ENCODE measurements around the gene ADH1C.
"Not testable (repeated sequence)": the region's sequence is repeated elsewhere in the genome, so short reads cannot be mapped to it uniquely, and the experiment has no call there.

Gene ADH1C

DNA sequence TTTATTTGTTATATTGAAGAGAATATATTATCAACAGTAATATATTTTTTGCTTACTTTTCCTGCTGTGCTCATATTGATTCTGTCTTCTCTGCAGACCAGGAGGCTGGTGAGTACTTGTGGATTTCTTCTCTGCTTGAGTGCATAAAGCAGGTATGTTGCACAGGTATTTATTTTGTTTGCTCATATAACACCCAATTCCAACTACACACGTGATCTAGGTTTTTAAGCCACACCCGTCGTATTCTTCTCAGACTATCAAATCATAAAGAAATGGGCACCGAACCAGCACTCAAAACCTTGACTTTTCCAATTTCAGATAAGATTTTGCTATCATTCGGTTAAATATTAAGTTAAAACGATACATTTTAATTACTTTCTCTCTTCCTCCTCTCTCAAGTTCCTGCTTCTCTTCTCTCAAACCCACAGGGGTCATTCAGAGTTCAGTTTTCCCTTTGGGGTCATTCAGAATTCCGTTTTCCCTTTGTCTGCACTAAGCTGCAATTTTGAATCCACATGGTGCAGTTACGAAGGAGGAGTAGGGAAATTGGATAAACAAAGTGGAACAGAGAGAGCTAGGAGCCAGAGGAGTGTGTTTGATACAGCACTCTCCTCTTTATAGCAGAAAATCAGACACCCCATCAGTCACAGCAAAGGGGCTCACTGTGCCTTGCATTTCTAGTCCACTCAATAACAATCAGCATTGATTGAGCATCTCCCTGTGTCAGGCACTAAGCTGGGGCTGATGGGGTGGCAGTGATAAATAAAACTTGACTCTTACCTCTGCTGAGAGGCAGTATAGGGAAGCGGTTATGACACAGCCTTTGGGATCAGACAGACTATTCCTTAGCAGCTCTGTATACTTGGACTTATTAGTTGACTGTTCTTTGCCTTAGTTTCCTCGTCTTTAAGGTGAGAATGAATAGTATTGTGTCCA is at the start of gene ADH1C:
ADH1C (minus strand) TSS at position 145 of the 936 bp plus-strand sequence; CDS start at position 74, 71 bp downstream.
- no peak for DNase-seq (ENCODE audit: low spot score)

DNA sequence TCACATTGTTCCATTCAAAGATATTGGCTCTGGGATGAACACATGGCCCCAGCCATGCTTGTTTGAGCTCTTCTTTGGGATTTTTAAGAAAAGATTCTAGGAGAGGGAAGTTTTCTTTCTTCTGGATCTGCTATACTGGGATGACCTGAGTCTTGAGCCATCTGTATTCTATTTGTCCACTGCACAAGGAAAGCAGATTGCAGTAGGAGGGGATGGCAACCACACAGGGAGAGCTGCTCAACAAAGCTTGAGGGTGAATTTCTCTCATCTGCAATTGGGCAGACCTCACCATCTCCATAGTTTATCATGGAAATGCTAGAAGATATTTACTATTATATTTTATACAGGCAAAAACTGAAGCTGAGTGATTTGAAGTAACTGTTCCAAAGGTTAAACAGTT is 48.3 kb upstream of the ADH1C start:
- no peak for DNase-seq (ENCODE audit: low spot score)

DNA sequence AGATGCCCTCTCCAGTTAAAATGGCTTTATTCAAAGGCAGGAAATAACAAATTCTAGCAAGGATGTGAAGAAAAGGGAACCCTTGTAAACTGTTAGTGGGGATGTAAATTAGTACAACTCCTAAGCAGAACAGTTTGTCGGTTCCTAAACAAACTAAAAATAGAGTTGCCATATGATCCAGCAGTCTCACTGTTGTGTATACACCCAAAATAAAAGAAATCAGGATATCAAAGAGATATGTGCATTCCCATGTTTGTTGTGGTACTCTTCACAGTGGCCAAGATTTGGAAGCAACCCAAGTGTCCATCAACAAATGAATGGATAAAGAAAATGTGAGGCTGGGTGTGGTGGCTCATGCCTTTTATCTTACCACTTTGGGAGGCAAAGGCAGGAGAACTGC is 46.5 kb upstream of the ADH1C start:
- no peak for DNase-seq (ENCODE audit: low spot score)

DNA sequence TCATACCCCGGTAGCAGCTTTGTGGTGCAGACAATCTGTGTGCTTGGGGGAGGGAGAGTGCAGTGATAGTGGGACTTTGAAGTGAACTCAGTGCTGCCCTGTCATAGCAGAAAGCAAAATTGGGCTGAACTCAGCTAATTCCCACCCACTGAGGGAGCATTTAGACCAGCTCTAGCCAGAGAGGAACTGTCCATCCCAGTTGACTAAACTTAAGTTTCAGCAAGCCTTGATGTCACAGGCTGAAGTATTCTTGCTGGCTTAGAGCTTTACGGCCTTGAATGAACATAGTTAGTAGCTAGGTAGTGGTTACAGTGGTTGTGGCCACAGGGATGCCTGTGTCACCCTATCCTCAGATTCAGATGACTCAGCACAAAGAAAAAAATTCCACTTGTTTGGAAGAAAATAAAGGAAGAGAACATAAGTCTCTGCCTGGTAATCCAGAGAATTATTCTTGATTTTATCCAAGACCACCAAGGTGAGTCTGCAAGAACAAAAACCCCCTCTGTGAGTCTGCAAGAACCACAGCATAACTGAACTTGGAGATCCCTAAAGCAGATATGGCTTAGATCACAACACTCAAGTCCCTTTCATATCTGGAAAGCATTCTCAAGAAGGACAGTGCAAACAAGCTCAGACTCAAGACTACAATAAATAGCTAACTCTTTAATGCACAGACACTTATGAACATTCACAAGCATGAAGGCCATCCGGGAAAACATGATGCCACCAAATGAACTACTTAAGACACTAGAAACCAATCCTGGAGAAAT is 43.2 kb upstream of the ADH1C start:
- DNase-seq (ENCODE audit: low spot score): no peak

DNA sequence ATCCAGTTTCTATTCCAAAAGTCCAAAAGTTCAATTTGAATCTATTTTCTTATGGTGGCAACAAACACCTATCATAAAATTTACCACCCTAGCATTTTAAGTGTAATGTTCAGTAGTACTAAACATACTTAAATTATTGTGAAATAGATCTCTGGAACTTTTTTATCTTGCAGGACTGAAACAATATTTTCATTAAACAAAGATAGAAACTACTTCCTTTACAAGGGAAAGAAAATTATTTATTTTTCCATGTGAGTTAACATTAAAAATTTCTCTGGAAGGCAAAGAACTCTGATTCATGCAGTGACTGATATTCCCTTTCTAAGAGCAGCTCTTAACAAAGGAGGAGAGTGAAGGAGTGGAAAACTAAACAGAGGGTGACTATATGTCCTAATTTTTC is 42.4 kb upstream of the ADH1C start:
- no peak for DNase-seq (ENCODE audit: low spot score)

DNA sequence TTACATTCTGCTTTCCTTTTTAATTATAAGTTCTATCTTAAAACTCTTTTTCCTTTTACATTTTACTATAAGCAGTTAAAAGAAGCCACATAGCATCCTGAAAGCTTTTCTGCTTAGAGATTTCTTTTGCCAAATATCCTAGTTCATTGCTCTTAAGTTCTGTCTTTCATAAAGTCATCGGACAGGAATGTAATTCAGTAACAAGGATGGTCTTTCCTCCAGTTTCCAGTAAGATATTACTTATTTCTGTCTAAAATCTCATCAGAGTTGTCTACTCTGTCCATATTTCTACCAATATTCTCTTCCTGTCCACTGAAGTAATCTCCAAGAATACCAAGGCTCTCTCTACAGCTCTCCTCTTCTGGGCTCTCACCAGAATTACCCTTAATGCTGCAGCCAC is 37.5 kb upstream of the ADH1C start:
- no peak for DNase-seq (ENCODE audit: low spot score)

DNA sequence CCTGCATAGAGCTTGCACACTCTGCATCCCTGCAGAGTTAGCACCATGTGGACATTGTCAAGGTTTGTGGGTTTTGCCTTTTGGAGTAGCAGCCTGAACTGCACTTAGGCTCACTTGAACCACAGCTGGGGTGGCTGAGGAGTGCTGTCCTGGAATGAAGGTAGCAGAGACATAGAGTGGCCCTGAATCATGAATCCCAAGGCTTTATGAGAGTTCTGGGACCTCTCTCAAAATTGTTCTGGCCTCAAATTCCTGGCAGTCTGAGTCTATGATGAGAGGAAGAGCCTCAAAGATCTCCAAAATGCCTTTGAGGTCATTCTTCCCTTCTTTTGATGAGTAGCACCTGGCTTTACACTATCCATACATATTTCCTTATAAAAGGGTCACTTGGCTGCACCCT is 37.1 kb upstream of the ADH1C start:
- no peak for DNase-seq (ENCODE audit: low spot score)

DNA sequence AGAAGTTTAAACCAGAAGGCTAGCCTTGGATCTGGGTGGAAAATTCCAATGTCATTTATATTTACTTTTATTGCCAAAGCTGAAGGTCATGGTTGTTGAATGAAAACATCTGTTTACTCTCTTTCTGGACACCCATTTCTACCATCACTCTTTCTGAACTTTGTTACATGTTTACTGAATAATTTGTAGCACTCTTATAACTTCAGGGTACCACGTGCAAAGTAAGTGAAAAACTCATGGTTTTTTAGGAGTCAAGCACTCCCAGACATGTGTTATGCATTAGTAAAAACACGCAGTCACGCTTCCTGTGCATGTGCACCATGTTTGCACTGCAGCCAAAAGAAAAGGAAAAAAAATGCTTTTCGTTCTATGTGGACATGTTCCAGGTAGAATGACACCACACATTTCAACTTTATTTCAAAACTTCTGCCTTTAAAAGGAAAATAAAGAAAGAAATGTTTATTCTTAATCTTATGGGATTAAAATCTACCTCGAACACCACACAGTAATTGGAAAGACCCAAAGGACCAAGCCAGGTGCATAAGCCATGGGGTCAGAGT is 31.4 kb upstream of the ADH1C start:
- DNase-seq (ENCODE audit: low spot score): no peak

DNA sequence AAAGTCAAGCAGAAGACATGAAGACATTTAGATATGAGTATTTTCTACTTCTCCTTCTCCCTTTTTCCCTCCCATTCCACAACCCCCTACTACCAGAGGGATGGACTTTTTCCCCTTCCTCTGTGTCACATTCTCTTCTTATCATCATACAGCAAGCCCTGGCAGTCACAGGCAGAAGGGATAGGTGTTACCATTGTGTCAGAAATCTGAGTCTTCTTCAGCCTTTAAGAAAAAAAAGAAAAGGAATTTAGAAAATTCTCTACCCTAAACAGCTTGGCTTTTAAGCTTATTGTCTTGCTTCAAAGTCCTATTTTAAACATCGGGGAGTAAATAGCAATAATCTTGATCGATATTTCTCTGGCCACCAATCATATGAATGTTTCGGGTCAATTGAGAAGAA is 30.9 kb upstream of the ADH1C start:
- no peak for DNase-seq (ENCODE audit: low spot score)

DNA sequence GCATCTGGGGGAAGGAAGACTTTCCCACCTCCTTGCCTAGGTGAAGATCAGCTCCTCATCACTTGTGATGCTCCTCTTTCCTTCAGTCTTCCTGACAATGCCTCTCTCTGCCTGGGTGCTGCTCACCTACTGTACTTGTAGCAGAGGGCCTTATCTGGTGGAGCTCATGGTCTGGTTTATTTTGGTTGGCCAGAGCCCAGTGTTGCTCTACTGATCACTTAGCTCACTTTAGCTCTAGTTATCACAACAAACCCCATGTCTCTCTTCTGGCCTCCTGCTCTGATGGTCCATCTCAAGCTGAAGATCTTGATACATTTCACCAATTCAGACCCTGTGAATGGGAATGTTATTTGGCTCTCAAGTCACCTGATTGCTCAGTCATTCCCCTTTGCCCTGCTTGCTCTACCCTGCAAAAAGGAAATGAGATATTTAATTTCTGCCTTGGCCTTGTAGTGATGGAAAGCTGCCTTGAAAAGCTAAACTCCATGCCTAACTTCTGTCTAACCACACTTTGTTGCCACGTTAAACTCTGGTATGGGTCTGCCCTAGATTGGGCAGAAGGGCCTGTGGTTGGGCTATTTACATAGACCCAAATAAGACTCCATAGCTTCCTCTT is 30.3 kb upstream of the ADH1C start:
- DNase-seq (ENCODE audit: low spot score): no peak

DNA sequence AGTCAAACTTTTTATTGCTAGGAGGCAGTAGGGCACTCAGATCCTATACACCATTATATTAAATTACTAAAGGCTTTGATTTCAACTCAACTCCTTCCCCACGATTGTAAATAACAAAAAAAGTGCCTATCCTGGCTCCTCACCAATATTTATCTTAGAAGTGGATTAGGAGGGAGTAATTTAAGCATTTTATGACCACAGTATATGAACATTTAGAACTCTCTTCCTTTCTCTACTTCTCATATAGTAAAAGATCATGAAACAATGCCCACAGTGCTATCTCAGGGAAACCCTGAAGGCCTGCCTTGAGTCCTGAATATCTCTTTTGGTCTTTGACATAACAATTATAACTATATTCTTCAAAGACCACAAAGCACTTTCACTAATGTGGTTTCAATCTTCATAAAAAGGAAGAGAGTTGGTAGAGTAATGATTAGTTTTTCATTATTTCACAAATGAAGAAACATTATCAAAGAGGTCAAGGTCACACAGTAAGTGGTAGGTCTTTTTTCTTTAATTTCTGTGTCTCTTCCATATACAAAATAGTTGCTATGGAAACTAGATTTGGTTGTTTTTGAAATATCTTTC is 29.1 kb upstream of the ADH1C start:
- no peak for DNase-seq (ENCODE audit: low spot score)

DNA sequence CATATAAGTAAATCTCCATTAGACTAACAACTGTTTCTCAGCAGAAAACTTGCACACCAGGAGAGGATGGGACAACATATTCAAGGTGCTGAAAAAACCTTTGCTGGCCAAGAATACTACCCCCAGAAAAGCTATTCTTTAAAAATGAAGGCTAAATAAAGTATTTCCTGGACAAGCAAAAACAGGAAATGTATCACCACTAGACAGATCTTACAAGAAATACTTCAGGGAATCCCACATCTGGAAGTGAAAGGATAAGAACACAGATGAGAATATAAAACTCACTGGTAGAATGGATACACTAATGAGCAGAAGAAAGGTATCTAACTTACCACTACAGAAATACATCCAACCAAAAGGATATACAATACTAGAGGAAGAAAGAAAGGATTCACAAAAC is 27.0 kb upstream of the ADH1C start:
- no peak for DNase-seq (ENCODE audit: low spot score)

DNA sequence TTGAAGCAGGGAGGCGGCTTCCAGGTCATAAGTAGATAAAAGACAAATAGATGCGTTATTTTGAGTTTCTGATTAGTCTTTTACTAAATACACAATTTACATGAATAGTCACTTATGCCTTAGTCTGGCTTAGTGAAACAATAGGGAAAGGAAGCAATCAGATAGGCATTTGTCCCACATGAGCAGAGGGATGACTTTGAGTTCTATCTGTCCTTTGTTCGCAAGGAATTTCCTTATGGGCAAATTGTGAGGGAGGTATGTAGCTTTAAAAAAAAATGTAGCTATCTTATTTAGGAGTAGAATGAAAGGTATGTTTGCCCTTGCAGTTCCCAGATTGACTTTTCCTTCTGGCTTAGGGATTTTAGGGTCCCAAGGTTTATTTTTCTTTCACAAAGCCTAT is 26.3 kb upstream of the ADH1C start:
- no peak for DNase-seq (ENCODE audit: low spot score)

DNA sequence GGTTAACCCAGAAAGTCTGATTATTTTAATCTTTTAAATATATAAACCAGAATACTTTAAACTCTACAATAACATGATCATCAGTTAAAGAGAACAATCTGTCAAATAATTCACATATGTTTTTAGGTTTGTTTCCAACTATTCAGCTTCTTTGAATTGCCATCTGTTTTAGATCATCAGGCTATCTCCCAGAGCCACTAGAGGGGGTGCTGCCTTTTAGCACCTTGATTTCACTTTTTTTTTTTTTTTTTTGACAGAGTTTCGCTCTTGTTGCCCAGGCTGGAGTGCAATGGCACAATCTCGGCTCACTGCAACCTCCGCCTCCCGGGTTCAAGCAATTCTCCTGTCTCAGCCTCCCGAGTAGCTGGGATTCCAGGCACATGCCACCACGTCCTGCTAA is 24.8 kb upstream of the ADH1C start:
- not testable (repeated sequence) for DNase-seq (ENCODE audit: low spot score)

DNA sequence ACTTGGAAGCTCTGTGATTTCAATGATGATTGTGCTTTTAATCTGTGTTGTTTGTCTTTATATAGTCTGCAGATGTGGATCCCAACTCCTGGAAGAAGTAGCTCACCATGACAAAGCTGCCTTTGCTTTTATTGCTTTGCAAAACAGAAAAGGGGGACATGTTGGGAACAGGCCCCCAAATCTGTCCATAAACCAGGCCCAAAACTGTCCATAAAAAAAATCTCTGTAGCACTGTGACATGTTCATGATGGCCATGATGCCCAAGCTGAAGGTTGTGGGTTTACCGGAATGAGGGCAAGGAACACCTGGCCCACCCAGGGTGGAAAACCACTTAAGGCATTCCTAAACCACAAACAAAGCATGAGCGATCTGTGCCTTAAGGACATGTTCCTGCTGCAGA is 19.9 kb upstream of the ADH1C start:
- not testable (repeated sequence) for DNase-seq (ENCODE audit: low spot score)

DNA sequence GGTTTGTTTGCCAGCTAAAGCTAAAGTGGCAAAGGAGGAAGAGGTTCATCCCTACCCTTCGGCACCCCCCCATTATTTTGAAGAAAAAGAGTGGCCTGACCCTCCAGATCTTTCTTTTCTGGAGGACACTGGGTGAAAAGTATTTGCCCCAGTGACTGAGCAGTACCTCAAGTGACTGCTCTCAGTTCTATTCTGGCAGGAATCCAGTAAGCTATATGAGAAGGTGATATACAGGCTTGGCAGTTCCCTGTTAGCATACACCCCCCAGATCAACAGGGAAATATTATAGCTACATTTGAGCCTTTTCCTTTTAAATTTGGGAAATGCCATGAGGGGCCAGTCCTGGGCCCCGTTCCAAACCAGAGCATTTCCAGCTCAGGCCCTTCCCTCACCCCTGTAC is 15.3 kb upstream of the ADH1C start:
- not testable (repeated sequence) for DNase-seq (ENCODE audit: low spot score)

DNA sequence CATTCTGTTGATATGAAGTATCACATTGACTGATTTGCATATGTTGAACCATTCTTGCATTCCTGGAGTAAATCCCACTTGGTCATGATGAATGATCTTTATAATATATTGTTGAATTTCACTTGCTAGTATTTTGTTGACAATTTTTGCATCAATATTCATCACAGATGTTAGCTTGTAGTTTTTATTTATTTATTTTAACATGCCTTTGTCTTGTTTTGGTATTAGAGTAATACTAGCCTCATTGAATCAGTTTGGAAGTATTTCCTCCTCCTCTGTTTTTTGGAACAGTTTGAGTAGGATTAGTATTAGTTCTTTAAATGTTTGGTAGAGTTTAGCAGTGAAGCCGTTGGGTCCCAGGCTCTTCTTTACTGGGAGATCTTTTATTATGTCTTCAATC is 13.9 kb upstream of the ADH1C start:
- no peak for DNase-seq (ENCODE audit: low spot score)

DNA sequence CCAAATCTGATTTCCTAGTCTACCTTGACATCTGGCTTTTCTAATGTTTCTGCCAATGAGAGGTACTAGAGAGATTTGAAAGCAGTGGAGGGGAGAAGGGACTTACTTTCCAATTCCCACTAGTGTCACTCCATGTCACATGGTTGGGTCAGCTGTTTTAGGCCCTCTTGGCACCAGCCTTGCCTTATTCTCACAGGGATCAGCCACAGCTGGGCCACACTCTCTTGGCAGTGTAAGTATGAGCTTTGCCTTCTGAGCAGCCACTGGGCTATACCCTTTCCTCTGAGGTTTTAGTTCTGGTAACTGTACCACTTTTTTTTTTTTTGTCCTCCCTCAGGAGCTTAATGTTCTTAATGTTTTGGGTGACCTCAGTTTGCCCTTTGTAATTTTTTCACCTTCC is 10.2 kb upstream of the ADH1C start:
- DNase-seq (ENCODE audit: low spot score): no peak

DNA sequence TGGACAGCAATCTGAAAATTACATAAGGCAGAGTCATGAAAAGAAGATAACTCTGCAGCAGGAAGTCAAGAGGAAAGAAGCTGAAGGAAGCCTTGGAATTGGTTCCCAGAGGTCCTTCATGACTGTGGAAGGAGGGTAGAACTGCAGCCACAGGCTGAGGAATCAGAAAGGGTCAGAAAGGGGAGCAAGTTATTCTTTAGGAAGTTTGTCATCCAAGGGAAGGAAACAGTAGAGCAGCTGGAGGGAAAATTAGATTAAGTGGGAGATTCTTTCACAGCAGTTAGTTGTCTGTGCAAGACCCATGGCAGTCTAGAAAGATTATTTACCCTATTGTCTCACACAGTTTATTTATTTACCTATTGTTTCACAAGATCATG is 9.3 kb upstream of the ADH1C start:
- DNase-seq (ENCODE audit: low spot score): no peak

DNA sequence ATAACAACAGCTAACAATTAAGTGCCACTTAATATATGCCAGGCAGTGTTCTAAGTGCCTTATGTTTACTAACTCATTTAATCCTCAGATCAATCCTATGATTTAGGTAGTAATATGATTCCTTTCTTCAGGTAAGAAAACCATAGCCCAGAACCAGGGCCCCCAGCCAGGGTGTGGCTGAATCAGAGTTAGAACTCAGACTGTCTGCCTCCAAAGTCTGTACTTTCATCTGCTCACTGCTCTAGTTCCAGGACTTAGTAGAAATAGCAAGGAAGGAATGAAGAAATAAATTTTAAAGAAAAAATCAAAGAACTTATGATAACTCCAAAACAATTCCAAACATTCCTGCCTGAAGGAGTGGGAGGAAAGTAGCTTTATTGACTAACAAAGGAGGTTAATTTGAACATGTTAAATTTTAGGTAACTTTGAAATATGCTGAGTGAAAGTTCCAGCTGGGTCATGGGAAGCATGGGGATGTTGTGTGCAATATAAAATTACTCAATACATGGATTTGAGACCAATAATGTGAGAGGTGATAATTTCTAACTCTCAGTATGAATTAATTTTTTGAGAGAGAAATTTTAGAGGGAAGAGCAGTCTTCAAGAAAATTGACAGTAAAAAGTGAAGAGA is 8.8 kb upstream of the ADH1C start:
- no peak for DNase-seq (ENCODE audit: low spot score)

DNA sequence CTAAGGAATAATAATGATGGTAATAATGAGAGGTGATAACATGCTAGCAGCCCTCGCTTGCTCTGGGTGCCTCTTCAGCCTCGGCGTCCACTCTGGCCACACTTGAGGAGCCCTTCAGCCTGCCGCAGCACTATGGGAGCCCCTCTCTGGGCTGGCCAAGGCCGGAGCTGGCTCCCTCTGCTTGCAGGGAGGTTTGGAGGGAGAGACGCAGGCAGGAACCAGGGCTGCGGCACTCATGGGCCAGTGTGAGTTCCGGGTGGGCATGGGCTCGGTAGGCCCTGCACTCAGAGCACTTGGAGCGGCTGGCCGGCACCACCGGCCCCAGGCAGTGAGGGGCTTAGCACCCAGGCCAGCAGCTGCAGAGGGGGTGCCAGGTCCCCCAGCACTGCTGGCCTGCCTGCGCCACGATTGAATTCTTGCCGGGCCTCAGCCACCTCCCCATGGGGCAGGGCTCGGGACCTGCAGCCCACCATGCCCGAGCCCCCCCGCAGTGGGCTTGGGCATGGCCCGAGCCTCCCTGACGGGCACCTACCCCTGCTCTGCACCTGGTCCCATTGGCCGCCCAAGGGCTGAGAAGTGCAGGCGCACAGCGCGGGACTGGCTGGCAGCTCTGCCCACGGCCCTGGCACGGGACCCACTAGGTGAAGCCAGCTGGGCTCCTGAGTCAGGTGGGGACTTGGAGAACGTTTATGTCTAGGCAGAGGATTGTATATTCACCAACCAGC is 7.1 kb upstream of the ADH1C start:
- DNase-seq (ENCODE audit: low spot score): no peak
